Measurements from ENCODE around the gene ZMYND12.
A peak's percentile ranks its signal among the peaks of the same experiment; 100 is the strongest.

ZMYND12 gene

GRCh38 chr1:42392967-42393848 is 62.6 kb downstream of the ZMYND12 start:
- no peak for DNase-seq (ENCODE audit: low read depth, low spot score)

- DNase-seq (ENCODE audit: low read depth, low spot score), result no peak
Observed at GRCh38 chr1:42392255-42392654, 63.6 kb downstream of the ZMYND12 start.

- no peak for DNase-seq (ENCODE audit: low read depth, low spot score)
Observed at GRCh38 chr1:42386051-42386450, 69.8 kb downstream of the ZMYND12 start.

DNA sequence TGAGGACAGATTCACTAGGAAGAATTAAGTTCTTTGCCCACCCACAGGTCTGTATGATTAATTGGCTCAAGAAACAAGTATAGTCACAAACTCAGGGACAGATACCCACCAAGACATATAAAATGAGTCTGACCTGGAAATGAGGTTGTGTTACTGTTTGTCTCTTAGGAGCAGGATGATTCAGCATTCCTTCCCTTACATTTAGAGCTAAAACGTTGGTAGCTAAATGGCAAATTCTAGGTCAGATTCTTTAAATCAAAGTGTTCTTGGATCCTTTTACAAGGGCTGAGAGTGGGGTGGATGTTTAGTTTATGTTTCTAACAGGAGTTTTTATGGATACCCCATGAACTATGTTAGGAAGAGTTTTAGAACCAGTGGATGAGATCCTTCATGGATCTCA is 70.5 kb downstream of the ZMYND12 start:
- peak; percentile 5 for DNase-seq (ENCODE audit: low read depth, low spot score)

- DNase-seq (ENCODE audit: low read depth, low spot score), result no peak
Observed at GRCh38 chr1:42381280-42381673, 74.5 kb downstream of the ZMYND12 start.

DNA sequence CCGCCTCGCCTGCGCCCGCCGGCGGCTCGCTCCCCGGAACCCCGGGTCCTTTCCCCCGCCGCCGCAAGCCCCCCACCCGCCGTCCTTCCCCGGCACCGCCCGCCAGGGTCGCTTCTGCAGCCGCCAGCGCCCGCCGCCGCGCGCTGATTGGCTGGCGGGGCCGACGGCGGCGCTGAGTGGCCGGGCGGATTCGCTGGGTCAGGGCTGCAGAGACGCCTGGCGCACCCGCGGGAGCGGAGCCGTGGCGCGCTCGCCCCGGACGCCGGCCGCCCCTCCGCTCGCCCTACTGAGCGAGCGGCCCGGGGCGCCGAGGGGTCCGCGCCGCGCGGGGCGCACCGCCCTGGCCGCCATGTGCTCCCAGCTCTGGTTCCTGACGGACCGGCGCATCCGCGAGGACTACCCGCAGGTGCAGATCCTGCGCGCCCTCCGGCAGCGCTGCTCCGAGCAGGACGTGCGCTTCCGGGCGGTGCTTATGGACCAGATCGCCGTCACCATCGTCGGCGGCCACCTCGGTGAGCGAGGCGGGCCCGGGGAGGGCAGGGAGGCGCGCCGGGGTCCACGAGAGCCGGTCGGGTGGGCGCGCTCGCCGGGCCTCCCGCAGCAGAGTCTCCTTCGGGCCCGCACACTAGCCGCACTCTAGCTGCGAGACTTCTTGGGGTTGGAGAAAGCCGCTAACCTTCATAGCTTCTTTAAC is 75.1 kb downstream of the ZMYND12 start, which contains the start of gene RIMKLA:
RIMKLA (plus strand) TSS at position 207 of the 694 bp plus-strand sequence; CDS start at position 350, 143 bp downstream.
- peak; percentile 68 for DNase-seq (ENCODE audit: low read depth, low spot score)
